ENCODE results near the gene GDF7. TPM values are rescaled to one million over a fixed set of nuclear protein-coding genes. Genes with fewer than 3 reads are reported as not detected.
"Not testable (repeated sequence)": the region's sequence is repeated elsewhere in the genome, so short reads cannot be mapped to it uniquely, and the experiment has no call there.

The GDF7 gene
- total and polyA plus RNA-seq, 2 of the 4 experiments (the other 2 are of a cell fraction), result under 0.01 to 0.02 TPM

- H2BK20ac ChIP-seq (ENCODE audit: low read depth, low read length), result no peak overlapping the region
- CTCF ChIA-PET, result interaction anchor here (0.7 kb wide), 1 partner anchor 9 kb away, joined by 3 read pairs; no protein-coding TSS in a partner anchor
- H4K91ac ChIP-seq (ENCODE audit: insufficient read depth, low read depth, low read length), result no peak overlapping the region
- in situ Hi-C loops (cut with MboI; ENCODE audit: low sequenced_read_pairs), result no loop called here
- H3K18ac ChIP-seq (ENCODE audit: low read depth, low read length), result no peak overlapping the region
- dilution Hi-C loops (cut with HindIII; ENCODE audit: low sequenced_read_pairs, unreplicated experiment), result no loop called here
- TF ChIP-seq USF2 (IDR thresholded peaks at IDR 0.05; ENCODE audit: low read depth, low read length), result no peak
- no peak for TF ChIP-seq MAZ (IDR thresholded peaks at IDR 0.05; ENCODE audit: borderline replicate concordance, low read depth, low read length)
- TF ChIP-seq CTCF (conservative IDR thresholded peaks at IDR 0.05; ENCODE audit: low read depth, low read length), result no peak
- no peak for TF ChIP-seq CEBPB (IDR thresholded peaks at IDR 0.05; ENCODE audit: low read depth, low read length)
- no peak for TF ChIP-seq BHLHE40 (IDR thresholded peaks at IDR 0.05; ENCODE audit: low read depth, low read length)
- no peaks in the 10 kb centered on the region for H3K9me3 ChIP-seq (ENCODE audit: control insufficient read depth, insufficient read depth, low read length)
- H3K9me1 ChIP-seq (ENCODE audit: insufficient read depth, low read length), result no peaks in the 10 kb centered on the region
- POLR2A ChIA-PET (ENCODE audit: unreplicated experiment), result no interaction called here
- no peak for DNase-seq
- no peak overlapping the region for H3K9ac ChIP-seq (ENCODE audit: low read depth, low read length)
- H3K4me2 ChIP-seq (ENCODE audit: low read depth, low read length), result no peak overlapping the region
- intact Hi-C loops (cut with micrococcal nuclease), result no loop called here
- H2BK15ac ChIP-seq (ENCODE audit: low read depth, low read length), result no peak overlapping the region
- no peak overlapping the region for H3K4me3 ChIP-seq (ENCODE audit: insufficient read depth, low read depth, low read length)
- no peak overlapping the region for H2AK9ac ChIP-seq (replicated peaks; ENCODE audit: low read depth, low read length, poor library complexity)
- H4K5ac ChIP-seq (ENCODE audit: low read depth, low read length), result no peak overlapping the region
- H3K4me1 ChIP-seq (ENCODE audit: control insufficient read depth, insufficient read depth, low read length), result peaks cover 1% of the 10 kb centered on the region; the same call in 1 of the 2 replicates
- H2BK120ac ChIP-seq (ENCODE audit: low read depth, low read length), result no peak overlapping the region
- no peaks in the 10 kb centered on the region; the same call in 1 of the 2 replicates for H4K20me1 ChIP-seq (ENCODE audit: insufficient read depth, low read length)
- BruUV-seq (replicated peaks), result no TSS peak
- no peak overlapping the region for H3K14ac ChIP-seq (replicated peaks; ENCODE audit: low read depth, low read length)
- no peak overlapping the region for H4K8ac ChIP-seq (ENCODE audit: low read depth in 2 of 2, low read length in 2 of 2)
- H3K27me3 ChIP-seq (ENCODE audit: control insufficient read depth, insufficient read depth, low read length), result no peaks in the 10 kb centered on the region
- H2AK5ac ChIP-seq (ENCODE audit: low read depth, low read length), result no peak overlapping the region
- WGBS, 2 experiments (ENCODE audit: extremely low coverage in 2 of 2, insufficient read length in 1 of 2), result no CpG with 5 or more reads among the region's 4 CpGs
- H3K56ac ChIP-seq (ENCODE audit: extremely low read depth, insufficient read depth, low read length), result no peak overlapping the region
- H3K4ac ChIP-seq (ENCODE audit: low read depth, low read length), result no peak overlapping the region
- no peaks in the 10 kb centered on the region for H3K36me3 ChIP-seq (ENCODE audit: control insufficient read depth, insufficient read depth, low read length)
- H3K27ac ChIP-seq (ENCODE audit: insufficient read depth, low read length), result no peak overlapping the region
- H3K79me1 ChIP-seq (ENCODE audit: low read depth in 1 of 2, low read length in 2 of 2), result peaks cover 4 to 5% of the 10 kb centered on the region in 2 experiments; a peak in 2 of 4 replicates
- no peak overlapping the region for H2AFZ ChIP-seq (replicated peaks; ENCODE audit: low read length, poor library complexity)
- no peak for ATAC-seq (ENCODE audit: low read depth)
- no peak overlapping the region for H3K23ac ChIP-seq (ENCODE audit: low read depth, low read length)
- no peak overlapping the region for H2BK5ac ChIP-seq (ENCODE audit: low read depth, low read length, poor library complexity, severe bottlenecking)
These were observed 40.7 kb downstream of the GDF7 start for GRCh38 chr2:20707601-20708000.

DNA sequence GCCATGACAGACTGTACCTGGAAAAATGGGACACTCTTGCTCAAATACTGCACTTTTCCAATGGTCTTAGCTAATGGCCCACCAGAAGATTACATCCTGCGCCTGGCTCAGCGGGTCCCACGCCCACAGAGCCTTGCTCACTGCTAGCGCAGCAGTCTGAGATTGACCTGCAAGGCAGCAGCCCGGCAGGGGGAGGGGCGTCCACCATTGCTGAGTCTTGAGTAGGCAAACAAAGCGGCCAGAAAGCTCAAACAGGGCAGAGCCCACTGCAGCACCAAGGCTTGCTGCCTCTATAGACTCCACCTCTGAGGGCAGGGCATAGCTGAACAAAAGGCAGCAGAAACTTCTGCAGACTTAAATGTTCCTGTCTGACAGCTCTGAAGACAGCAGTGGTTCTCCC is 44.7 kb downstream of the GDF7 start:
- H3K9me3 ChIP-seq (ENCODE audit: control insufficient read depth, insufficient read depth, low read length); CTCF ChIA-PET; H3K9me1 ChIP-seq (ENCODE audit: insufficient read depth, low read length); H2BK5ac ChIP-seq (ENCODE audit: low read depth, low read length, poor library complexity, severe bottlenecking); DNase-seq; H2BK20ac ChIP-seq (ENCODE audit: low read depth, low read length); H4K20me1 ChIP-seq (ENCODE audit: insufficient read depth, low read length); H3K9ac ChIP-seq (ENCODE audit: low read depth, low read length); H3K23ac ChIP-seq (ENCODE audit: low read depth, low read length); H2AK9ac ChIP-seq (replicated peaks; ENCODE audit: low read depth, low read length, poor library complexity); BruUV-seq (replicated peaks); H2BK120ac ChIP-seq (ENCODE audit: low read depth, low read length); H2AFZ ChIP-seq (replicated peaks; ENCODE audit: low read length, poor library complexity); H3K56ac ChIP-seq (ENCODE audit: extremely low read depth, insufficient read depth, low read length); H3K27me3 ChIP-seq (ENCODE audit: control insufficient read depth, insufficient read depth, low read length); in situ Hi-C loops (cut with MboI; ENCODE audit: low sequenced_read_pairs); intact Hi-C loops (cut with micrococcal nuclease); H3K4me2 ChIP-seq (ENCODE audit: low read depth, low read length); H3K4me1 ChIP-seq (ENCODE audit: control insufficient read depth, insufficient read depth, low read length); H3K4me3 ChIP-seq (ENCODE audit: insufficient read depth, low read depth, low read length); H4K91ac ChIP-seq (ENCODE audit: insufficient read depth, low read depth, low read length); H2AK5ac ChIP-seq (ENCODE audit: low read depth, low read length); POLR2A ChIA-PET (ENCODE audit: unreplicated experiment); ATAC-seq (ENCODE audit: low read depth); dilution Hi-C loops (cut with HindIII; ENCODE audit: low sequenced_read_pairs, unreplicated experiment); H3K79me1 ChIP-seq (ENCODE audit: low read depth in 1 of 2, low read length in 2 of 2); H3K14ac ChIP-seq (replicated peaks; ENCODE audit: low read depth, low read length); H3K4ac ChIP-seq (ENCODE audit: low read depth, low read length); H2BK15ac ChIP-seq (ENCODE audit: low read depth, low read length); H3K27ac ChIP-seq (ENCODE audit: insufficient read depth, low read length); H3K18ac ChIP-seq (ENCODE audit: low read depth, low read length); H4K5ac ChIP-seq (ENCODE audit: low read depth, low read length); H3K36me3 ChIP-seq (ENCODE audit: control insufficient read depth, insufficient read depth, low read length); H4K8ac ChIP-seq (ENCODE audit: low read depth in 2 of 2, low read length in 2 of 2): not testable (repeated sequence)
- WGBS, 2 experiments (ENCODE audit: extremely low coverage in 2 of 2, insufficient read length in 1 of 2), result 100% methylated on average over 6 of the region's 7 CpGs; no CpG with 5 or more reads in 1 of the 2 experiments

Data from IMR-90 (cell line).